AG09309 (cell line): ENCODE measurements around the gene USP47.
A peak's percentile ranks its signal among the peaks of the same experiment; 100 is the strongest.

ENCODE experiments used
- DNase-seq: peaks from one replicate; pipeline ENCODE4 v3.0.0-alpha.2; 2010; ENCODE audit warnings: low read depth
- H3K4me3 ChIP-seq: 2 replicates; pipeline ENCODE4 v1.5.1; 2011; ENCODE audit warnings: mild to moderate bottlenecking, low read depth, low read length, moderate library complexity; ENCODE audit not compliant: control insufficient read depth
- TF ChIP-seq, protein P1 (sequence below): IDR thresholded peaks from 2 replicates; pipeline ENCODE4 v1.5.1; 2011; ENCODE audit warnings: mild to moderate bottlenecking, low read depth, low read length, inconsistent platforms; ENCODE audit not compliant: insufficient read depth, control insufficient read depth; ENCODE audit errors: missing control alignments

Gene USP47

DNA sequence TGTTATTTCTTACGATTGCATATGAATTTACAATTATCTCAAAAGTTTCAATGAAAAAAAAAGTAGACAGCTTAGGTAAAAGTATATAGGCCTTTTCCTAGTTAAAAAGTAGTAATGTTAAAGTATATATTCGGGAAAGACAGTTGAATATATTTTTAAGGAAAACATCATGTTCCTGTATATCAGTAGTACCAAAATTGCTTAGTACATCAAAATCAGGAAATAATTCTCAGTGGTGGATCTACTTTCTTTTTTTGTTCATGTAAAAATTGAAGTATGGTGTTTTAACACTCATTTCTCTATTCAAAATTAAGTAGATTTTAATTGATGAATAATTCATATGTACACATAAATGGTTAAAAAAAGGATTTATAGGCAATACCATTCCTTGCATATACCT is 73.9 kb downstream of the USP47 start:
- TF ChIP-seq, protein P1, sequence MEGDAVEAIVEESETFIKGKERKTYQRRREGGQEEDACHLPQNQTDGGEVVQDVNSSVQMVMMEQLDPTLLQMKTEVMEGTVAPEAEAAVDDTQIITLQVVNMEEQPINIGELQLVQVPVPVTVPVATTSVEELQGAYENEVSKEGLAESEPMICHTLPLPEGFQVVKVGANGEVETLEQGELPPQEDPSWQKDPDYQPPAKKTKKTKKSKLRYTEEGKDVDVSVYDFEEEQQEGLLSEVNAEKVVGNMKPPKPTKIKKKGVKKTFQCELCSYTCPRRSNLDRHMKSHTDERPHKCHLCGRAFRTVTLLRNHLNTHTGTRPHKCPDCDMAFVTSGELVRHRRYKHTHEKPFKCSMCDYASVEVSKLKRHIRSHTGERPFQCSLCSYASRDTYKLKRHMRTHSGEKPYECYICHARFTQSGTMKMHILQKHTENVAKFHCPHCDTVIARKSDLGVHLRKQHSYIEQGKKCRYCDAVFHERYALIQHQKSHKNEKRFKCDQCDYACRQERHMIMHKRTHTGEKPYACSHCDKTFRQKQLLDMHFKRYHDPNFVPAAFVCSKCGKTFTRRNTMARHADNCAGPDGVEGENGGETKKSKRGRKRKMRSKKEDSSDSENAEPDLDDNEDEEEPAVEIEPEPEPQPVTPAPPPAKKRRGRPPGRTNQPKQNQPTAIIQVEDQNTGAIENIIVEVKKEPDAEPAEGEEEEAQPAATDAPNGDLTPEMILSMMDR = no peak
- no peak overlapping the region for H3K4me3 ChIP-seq
- DNase-seq = no peak

DNA sequence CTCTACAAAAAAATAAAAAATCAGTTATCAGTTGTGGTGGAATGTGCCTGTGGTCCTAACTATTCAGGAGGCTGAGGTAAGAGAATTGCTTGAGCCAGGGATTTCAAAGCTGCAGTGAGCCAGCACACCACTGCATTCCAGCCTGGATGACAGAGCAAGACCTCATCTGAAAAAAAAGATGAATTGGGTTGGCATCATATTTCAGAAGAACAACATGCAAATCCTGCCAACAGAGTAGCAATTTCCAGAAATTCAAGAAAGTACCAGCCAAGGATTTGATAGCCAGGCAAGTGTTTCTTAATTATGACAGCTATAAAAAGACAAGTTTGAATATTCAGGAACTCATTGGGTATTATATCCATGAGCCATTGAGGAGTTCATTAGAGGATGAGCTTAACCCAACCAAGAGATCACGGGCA is 75.2 kb downstream of the USP47 start:
- peak; percentile 80 for DNase-seq
- TF ChIP-seq, protein P1 = no peak
- H3K4me3 ChIP-seq = no peak overlapping the region

DNA sequence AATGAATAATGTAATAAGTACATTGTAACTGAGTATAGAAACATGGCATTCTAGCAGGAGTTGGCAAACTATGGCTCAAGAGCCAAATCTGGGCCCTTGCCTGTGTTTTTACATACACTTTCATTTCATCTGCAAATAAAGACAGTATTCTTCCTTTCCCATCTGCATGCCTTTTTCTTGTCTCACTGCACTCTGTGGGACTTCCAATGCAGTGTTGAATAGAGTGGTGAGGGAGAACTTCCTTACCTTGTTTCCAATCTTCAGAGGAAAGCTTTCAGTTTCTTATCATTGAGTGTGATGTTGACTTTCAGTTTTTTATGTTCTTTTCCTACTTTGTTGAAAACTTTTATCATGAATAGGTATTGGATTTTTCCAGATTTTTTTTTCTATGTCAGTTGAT is 82.1 kb downstream of the USP47 start:
- H3K4me3 ChIP-seq = no peak overlapping the region
- TF ChIP-seq, protein P1 = no peak
- no peak for DNase-seq

DNA sequence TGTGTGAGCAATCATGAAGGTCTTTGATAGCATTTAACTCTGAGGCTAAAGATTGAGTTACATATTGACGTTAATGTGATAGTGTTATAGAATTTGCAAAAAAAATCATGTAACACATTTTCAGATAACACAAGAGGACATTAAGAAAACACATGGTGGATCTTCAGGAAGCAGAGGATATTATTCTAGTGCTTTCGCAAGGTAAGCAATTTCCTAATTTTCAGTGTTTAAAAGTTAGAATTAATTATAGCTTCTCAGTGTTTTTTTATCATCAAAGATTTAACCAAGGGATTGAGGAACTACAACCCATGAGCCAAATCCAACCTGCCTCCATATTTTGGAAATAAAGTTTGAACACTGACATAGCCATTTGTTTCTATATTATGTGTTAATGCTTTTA is 88.1 kb downstream of the USP47 start:
- DNase-seq = no peak
- TF ChIP-seq, protein P1 = no peak
- no peak overlapping the region for H3K4me3 ChIP-seq

DNA sequence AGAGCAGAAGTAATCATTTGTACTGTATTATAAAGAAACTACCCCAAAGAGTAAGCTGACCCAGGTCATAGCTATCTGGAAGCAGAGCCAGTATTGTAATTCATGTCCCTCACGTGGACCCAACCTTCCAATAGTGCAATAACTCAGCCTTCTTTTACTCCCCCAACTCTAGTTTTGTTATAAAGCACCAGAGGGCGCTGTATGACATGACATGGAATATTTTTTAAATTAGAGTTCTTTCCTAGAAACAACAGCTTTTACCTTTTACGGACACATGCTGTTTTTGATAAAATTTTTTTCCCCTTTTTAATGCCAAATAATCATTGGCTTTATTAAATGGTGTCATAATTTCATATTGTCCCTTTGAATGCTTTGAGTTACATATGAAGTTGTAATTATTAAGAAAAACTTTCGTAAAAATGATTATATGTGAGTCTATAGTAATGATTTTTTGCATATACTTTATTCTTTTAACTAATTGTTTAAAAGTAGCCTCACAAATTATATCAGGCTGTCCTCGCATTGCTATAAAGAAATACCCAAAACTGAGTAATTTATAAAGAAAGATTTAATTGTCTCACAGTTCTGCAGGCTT is 89.8 kb downstream of the USP47 start:
- TF ChIP-seq, protein P1 = peak; percentile 51
- H3K4me3 ChIP-seq = no peak overlapping the region
- peak; percentile 28 for DNase-seq

DNA sequence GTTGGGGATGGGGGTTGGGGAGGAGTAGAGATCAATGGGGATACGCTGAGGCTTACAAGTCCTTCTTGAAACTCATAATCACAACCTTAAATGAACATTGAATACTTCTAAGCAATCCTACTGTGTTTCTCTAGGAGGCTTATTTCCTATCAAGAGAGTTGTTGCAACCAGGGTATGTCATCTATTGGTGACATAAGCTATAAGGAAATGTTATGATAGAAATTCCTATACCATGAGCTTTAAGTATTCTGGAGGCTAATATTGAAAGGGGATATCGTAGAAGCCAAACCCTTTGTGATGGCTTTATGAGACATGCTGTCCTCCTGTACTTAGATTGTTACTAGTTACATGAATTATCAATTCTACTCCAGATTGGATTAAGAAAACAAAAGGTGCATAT is 93.8 kb downstream of the USP47 start:
- TF ChIP-seq, protein P1 = no peak
- no peak for DNase-seq
- H3K4me3 ChIP-seq = no peak overlapping the region

DNA sequence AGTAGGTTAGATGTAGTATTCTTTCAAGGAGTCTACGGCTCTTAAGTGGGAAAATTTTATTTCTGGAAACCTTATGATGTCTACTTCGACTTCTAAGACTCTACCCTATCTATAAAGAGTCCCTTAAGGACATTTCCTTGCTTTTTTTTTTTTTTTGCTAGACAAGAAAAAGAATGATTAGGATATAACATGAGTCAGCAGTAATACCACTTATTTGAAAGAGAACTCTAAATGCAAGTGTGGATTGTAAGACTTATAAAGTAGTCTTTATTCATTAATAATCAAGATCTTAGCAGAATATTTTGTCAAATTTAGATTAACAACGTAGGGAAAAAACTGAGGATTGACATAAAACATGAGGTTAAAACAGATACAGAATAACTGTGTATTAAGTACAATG is 95.7 kb downstream of the USP47 start:
- no peak overlapping the region for H3K4me3 ChIP-seq
- TF ChIP-seq, protein P1 = no peak
- DNase-seq = no peak
